ENCODE data around the gene ATP8A2.

GRCh38 chr13:25898991-25899390 lies 527.2 kb downstream of the ATP8A2 start:
- no peak for TF ChIP-seq POLR2A (IDR thresholded peaks at IDR 0.05)
- TF ChIP-seq, protein P1, sequence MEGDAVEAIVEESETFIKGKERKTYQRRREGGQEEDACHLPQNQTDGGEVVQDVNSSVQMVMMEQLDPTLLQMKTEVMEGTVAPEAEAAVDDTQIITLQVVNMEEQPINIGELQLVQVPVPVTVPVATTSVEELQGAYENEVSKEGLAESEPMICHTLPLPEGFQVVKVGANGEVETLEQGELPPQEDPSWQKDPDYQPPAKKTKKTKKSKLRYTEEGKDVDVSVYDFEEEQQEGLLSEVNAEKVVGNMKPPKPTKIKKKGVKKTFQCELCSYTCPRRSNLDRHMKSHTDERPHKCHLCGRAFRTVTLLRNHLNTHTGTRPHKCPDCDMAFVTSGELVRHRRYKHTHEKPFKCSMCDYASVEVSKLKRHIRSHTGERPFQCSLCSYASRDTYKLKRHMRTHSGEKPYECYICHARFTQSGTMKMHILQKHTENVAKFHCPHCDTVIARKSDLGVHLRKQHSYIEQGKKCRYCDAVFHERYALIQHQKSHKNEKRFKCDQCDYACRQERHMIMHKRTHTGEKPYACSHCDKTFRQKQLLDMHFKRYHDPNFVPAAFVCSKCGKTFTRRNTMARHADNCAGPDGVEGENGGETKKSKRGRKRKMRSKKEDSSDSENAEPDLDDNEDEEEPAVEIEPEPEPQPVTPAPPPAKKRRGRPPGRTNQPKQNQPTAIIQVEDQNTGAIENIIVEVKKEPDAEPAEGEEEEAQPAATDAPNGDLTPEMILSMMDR (IDR thresholded peaks at IDR 0.05) = no peak
